SH-SY5Y (cell line): ENCODE data around the gene DCLK1.

Source experiments
- GATA2 ChIP-seq: IDR thresholded peaks from 2 replicates; pipeline ENCODE4 v1.6.1; 2011; ENCODE audit warnings: mild to moderate bottlenecking, low read depth, low read length
- GATA3 ChIP-seq: IDR thresholded peaks from 2 replicates; pipeline ENCODE4 v1.6.1; 2011; ENCODE audit warnings: low read depth, mild to moderate bottlenecking, low read length, moderate library complexity

DNA sequence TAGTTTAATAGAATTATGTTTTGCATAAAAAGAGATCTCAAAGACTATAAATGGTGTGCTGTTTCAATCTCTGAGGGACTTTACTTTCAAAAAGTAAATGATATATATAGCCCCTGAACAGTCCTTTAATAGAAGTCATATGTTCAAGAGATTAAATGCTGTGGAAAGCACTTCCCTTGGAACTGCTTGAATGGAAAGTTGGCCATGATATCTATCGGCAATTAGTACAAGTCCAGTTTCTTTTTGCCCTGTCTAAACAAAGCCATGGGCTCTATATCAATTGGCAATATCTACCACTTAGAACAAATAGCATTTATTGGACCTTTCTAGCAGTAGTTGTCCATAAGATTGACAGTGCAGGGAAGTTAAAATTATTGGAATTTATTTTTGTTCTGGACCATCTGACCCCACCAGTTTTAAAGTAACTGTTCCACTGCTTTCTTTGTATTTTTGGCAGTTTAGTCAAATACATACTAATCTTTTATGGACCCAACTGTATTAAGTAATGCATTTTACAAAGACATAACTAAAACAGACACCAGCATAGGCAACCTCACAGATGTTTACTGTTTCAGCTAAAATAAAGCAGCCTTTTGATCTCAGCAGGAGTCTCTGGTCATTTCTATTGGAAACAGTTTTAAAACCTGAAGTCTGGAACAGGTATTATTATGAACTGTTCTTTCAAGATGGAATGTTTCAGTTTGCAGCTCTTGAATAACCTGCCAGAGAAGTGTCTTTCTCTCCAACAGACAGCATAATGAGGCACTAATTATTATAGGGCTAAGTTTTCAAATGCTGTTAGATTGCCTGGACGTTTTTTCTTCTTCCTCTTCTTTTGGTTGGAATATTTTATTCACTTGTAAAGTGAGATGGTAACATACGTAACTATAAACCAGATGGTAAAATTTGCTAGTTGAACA is 282.6 kb downstream of the DCLK1 start:
- TF ChIP-seq GATA2, result no peak
- TF ChIP-seq GATA3, result no peak
